OCI-LY7 (cell line): ENCODE data around the gene DNAH17. TPM values are rescaled to one million over a fixed set of nuclear protein-coding genes. Genes with fewer than 3 reads are reported as not detected.

ENCODE experiments used
- BruUV-seq: library from RNA; stranded (reverse); fragments of 400-500 nt; replicated peaks from 2 replicates; lab custom pipeline; 2021; lab: Mats Ljungman, UMichigan
- CTCF ChIA-PET: fragments of 300-600 bp; sonication (Branson Sonifier 250); formaldehyde crosslinking; loops from one replicate; lab custom pipeline; 2022; ENCODE audit warnings: antibody characterized with exemption; ENCODE audit not compliant: unreplicated experiment; lab: Charles Lee
- POLR2A ChIA-PET: fragments of 300-600 bp; sonication (Branson Sonifier 250); formaldehyde crosslinking; loops from one replicate; lab custom pipeline; 2022; ENCODE audit warnings: antibody characterized with exemption; lab: Charles Lee
- DNase-seq: peaks from one replicate; pipeline ENCODE4 v3.0.0-alpha.2; 2015; ENCODE audit warnings: low spot score
- H2AFZ ChIP-seq: fragments of 200-600 bp; sonication (generic), shearing (Covaris generic); 2 replicates; pipeline ENCODE4 v1.6.1; 2014; ENCODE audit warnings: mild to moderate bottlenecking, antibody characterized with exemption, low read length, moderate library complexity
- H3K27ac ChIP-seq: fragments of 200-600 bp; sonication (generic); 2 replicates; pipeline ENCODE4 v1.5.1; 2014; ENCODE audit warnings: mixed run types, low read depth, mild to moderate bottlenecking, moderate library complexity, low read length, inconsistent platforms; ENCODE audit not compliant: poor library complexity, severe bottlenecking
- H3K36me3 ChIP-seq: fragments of 200-600 bp; sonication (generic); 2 replicates; pipeline ENCODE4 v1.6.1; 2014; ENCODE audit warnings: mild to moderate bottlenecking, antibody characterized with exemption, low read length, moderate library complexity, mixed read lengths; ENCODE audit not compliant: insufficient read depth
- H3K4me1 ChIP-seq: fragments of 200-600 bp; sonication (generic); 2 replicates; pipeline ENCODE4 v1.5.1; 2014; ENCODE audit warnings: mild to moderate bottlenecking, low read length; ENCODE audit not compliant: insufficient read depth, poor library complexity, severe bottlenecking
- H3K4me2 ChIP-seq: fragments of 200-600 bp; sonication (generic); 2 replicates; pipeline ENCODE4 v1.6.1; 2014; ENCODE audit warnings: mild to moderate bottlenecking, low read length
- H3K4me3 ChIP-seq: fragments of 200-600 bp; sonication (generic); 2 replicates; pipeline ENCODE4 v1.5.1; 2014; ENCODE audit warnings: mild to moderate bottlenecking, low read depth, low read length; ENCODE audit not compliant: poor library complexity, severe bottlenecking
- H3K79me2 ChIP-seq: fragments of 200-600 bp; sonication (generic); 2 replicates; pipeline ENCODE4 v1.6.1; 2016; ENCODE audit warnings: low read depth, mild to moderate bottlenecking, low read length, moderate library complexity, mixed read lengths; ENCODE audit not compliant: insufficient read depth
- H3K9me2 ChIP-seq: fragments of 200-600 bp; sonication (generic); 2 replicates; pipeline ENCODE4 v1.6.1; 2016; ENCODE audit warnings: mild to moderate bottlenecking, low read length, mixed read lengths; ENCODE audit not compliant: insufficient read depth
- H3K9me3 ChIP-seq: fragments of 200-600 bp; sonication (generic); 2 replicates; pipeline ENCODE4 v1.6.1; 2014; ENCODE audit warnings: mild to moderate bottlenecking, mixed run types, low read length, mixed read lengths
- H4K20me1 ChIP-seq: fragments of 200-600 bp; sonication (generic); 2 replicates; pipeline ENCODE4 v1.6.1; 2014; ENCODE audit warnings: mild to moderate bottlenecking, antibody characterized with exemption, low read length, moderate library complexity, mixed read lengths; ENCODE audit not compliant: insufficient read depth
- EZH2phosphoT487 ChIP-seq: fragments of 200-600 bp; sonication (generic); IDR thresholded peaks from 2 replicates; pipeline ENCODE4 v1.6.1; 2018; ENCODE audit warnings: low read depth, borderline replicate concordance, mild to moderate bottlenecking, mixed run types, antibody characterized with exemption, low read length, moderate library complexity, mixed read lengths
- intact Hi-C: fragments of 100-400 bp; cut with micrococcal nuclease; formaldehyde crosslinking; loops from one replicate; pipeline ENCODE4 v1.10.0; 2022; ENCODE audit not compliant: unreplicated experiment
- total RNA-seq, 2 experiments: library from RNA; depleted of rRNA in 1 of 2; stranded (reverse); fragments of >200 nt in 1 of 2; shearing (Covaris generic) in 1 of 2; gene quantifications; 2 replicates each; pipeline ENCODE4 v1.2.3, GENCODE V29; 2014 to 2022
- TF ChIP-seq, protein P1 (sequence below): fragments of 200-600 bp; sonication (generic); conservative IDR thresholded peaks from 2 replicates; pipeline ENCODE4 v1.5.1; 2014; ENCODE audit warnings: mild to moderate bottlenecking, antibody characterized with exemption, low read length, moderate library complexity, mixed read lengths

DNAH17 gene
- total RNA-seq, 2 experiments from 2014 or later: 0.89 to 1.1 TPM

DNA sequence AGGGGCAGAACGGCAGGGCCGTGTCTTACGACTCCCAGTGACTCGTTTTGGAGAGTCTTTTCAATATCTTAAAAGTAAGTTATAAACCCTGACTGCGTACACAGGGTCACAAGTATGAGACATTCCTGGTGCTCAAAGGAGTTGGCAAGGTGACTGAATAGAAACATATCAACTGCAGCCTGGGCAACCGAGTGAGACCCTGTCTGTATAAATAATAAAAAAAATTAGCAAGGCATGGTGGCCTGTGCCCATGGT lies 115.5 kb downstream of the DNAH17 start:
- DNase-seq: no peak
- H3K27ac ChIP-seq: no peak overlapping the region
- H3K9me3 ChIP-seq: no peaks in the 10 kb centered on the region
- no TSS peak for BruUV-seq
- intact Hi-C loops: no loop called here
- H3K4me2 ChIP-seq: no peak overlapping the region
- no peak for TF ChIP-seq EZH2phosphoT487
- TF ChIP-seq, protein P1, sequence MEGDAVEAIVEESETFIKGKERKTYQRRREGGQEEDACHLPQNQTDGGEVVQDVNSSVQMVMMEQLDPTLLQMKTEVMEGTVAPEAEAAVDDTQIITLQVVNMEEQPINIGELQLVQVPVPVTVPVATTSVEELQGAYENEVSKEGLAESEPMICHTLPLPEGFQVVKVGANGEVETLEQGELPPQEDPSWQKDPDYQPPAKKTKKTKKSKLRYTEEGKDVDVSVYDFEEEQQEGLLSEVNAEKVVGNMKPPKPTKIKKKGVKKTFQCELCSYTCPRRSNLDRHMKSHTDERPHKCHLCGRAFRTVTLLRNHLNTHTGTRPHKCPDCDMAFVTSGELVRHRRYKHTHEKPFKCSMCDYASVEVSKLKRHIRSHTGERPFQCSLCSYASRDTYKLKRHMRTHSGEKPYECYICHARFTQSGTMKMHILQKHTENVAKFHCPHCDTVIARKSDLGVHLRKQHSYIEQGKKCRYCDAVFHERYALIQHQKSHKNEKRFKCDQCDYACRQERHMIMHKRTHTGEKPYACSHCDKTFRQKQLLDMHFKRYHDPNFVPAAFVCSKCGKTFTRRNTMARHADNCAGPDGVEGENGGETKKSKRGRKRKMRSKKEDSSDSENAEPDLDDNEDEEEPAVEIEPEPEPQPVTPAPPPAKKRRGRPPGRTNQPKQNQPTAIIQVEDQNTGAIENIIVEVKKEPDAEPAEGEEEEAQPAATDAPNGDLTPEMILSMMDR: no peak
- H2AFZ ChIP-seq: no peak overlapping the region
- H4K20me1 ChIP-seq: no peaks in the 10 kb centered on the region
- no peaks in the 10 kb centered on the region for H3K36me3 ChIP-seq
- no peak overlapping the region for H3K4me3 ChIP-seq
- ChIA-PET CTCF (no interaction called here), POLR2A (no interaction called here)
- H3K9me2 ChIP-seq: no peaks in the 10 kb centered on the region
- no peaks in the 10 kb centered on the region for H3K4me1 ChIP-seq
- H3K79me2 ChIP-seq: no peaks in the 10 kb centered on the region

DNA sequence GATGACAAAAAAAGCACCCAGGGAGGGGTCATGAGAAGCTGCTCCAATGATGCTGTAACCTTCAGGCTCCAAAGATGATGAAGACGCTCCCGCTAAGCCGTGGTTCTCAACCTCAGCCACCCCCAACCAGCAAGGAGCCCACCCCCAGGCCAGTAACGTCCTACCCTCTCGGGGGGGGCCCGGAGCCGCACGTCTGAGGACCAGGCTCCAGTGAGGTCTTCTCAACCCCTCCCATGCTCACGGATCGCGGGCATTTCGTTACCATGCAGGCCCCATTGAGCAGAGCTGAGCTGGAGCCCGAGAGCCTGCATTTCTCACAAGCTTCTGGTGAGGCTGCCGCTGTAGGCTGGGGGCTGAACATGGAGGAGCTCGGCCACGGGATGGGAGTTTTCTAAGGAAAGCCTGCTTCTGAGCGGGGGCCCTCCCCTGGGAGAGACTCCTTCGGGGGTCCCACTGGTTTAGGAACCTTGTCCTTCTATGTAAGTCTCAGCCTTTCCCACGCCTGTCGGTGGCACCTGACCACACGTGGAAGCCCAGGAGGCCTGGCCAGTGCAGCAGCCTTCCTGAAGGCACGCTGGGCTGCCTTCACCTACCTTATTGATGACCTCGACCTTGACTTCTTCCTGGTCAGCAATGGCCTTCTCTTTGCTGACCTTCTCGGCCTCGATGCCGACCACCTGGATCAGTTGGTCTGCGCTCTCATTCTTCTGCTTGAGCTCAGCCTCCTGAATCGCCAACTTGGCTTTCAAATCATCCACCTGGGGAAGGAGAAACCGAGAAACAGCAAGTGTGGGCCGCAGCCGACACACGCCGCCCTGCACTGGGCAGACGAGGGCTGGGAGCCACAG lies 116.0 kb downstream of the DNAH17 start:
- BruUV-seq: no TSS peak
- ChIA-PET POLR2A (no interaction called here), CTCF (no interaction called here)
- Histone ChIP-seq H3K9me3 (no peaks in the 10 kb centered on the region), H4K20me1 (no peaks in the 10 kb centered on the region), H3K79me2 (no peaks in the 10 kb centered on the region), H2AFZ (no peak overlapping the region), H3K36me3 (no peaks in the 10 kb centered on the region), H3K4me3 (no peak overlapping the region), H3K27ac (no peak overlapping the region), H3K4me1 (no peaks in the 10 kb centered on the region), H3K9me2 (no peaks in the 10 kb centered on the region), H3K4me2 (no peak overlapping the region)
- intact Hi-C loops: no loop called here
- TF ChIP-seq EZH2phosphoT487: no peak
- TF ChIP-seq, protein P1: no peak
- DNase-seq: no peak

DNA sequence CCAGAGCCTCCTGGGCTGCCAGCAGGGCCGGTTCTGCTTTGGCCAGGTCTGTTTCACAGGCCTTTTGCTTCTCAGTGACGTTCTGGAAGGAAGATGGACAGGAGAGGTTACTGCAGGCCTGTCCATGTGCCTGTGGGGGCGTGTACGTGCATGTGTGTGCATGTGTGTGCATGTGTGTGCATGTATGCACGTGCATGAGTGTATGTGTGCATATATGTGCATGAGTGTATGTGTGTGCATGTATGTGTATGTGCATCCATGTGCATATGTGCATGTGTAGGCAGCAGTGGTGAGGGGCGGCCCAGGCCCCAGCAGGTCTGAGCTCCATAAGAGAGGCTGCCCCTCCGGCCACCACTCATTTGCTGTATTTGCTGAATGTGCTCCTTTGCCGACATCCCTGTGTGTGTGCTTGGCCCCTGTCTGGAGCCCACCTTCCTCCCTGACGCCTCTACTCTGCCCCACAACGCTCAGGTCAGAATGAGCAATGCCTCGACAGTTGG lies 117.0 kb downstream of the DNAH17 start:
- no peak for DNase-seq
- TF ChIP-seq EZH2phosphoT487: no peak
- TF ChIP-seq, protein P1: no peak
- intact Hi-C loops: no loop called here
- H3K79me2 ChIP-seq: no peaks in the 10 kb centered on the region
- H3K4me3 ChIP-seq: no peak overlapping the region
- no peak overlapping the region for H3K27ac ChIP-seq
- H3K4me1 ChIP-seq: no peaks in the 10 kb centered on the region
- H3K9me2 ChIP-seq: no peaks in the 10 kb centered on the region
- no peak overlapping the region for H2AFZ ChIP-seq
- no peaks in the 10 kb centered on the region for H4K20me1 ChIP-seq
- BruUV-seq: no TSS peak
- CTCF ChIA-PET: no interaction called here
- H3K4me2 ChIP-seq: no peak overlapping the region
- POLR2A ChIA-PET: no interaction called here
- no peaks in the 10 kb centered on the region for H3K36me3 ChIP-seq
- no peaks in the 10 kb centered on the region for H3K9me3 ChIP-seq
